Epithelial cell of esophagus (primary cell): ENCODE results near the gene ABHD15.

ENCODE experiments used
- DNase-seq: peaks from one replicate; pipeline ENCODE4 v3.0.0; 2010; ENCODE audit warnings: low read depth
- H3K4me3 ChIP-seq: 2 replicates; pipeline ENCODE4 v1.5.1; 2011; ENCODE audit warnings: mild to moderate bottlenecking, low read length, control low read depth
- TF ChIP-seq, protein P1 (sequence below): IDR thresholded peaks from 2 replicates; pipeline ENCODE4 v1.5.1; 2011; ENCODE audit warnings: low read depth, mild to moderate bottlenecking, low read length, control low read depth, inconsistent platforms; ENCODE audit not compliant: insufficient read depth; ENCODE audit errors: missing control alignments

ABHD15 gene

DNA sequence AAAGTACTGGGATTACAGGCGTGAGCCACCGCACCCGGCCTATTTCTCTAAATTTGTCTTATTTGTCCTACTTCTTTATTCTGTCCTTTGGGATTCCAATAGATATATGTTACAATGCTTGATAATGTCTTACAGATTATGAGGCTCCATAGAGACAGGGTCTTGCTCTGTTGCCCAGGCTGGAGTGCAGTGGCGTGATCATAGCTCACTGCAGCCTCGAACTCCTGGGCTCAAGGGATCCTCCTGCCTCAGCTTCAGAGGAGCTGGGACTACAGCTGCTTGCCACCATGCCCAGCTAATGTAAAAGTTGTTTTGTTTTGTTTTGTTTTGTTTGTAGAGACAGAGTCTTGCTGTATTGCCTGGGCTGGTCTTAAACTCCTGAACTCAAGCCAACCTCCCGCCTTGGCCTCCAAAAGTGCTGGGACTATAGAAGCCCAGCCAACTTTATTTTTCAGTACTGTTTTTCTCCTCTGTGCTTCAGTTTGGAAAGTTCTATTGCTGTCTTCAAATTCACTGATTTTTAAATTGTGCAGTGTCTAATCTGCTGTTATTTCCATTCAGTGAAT is 36.4 kb upstream of the ABHD15 start:
- H3K4me3 ChIP-seq, result no peak overlapping the region
- no peak for DNase-seq
- TF ChIP-seq, protein P1, sequence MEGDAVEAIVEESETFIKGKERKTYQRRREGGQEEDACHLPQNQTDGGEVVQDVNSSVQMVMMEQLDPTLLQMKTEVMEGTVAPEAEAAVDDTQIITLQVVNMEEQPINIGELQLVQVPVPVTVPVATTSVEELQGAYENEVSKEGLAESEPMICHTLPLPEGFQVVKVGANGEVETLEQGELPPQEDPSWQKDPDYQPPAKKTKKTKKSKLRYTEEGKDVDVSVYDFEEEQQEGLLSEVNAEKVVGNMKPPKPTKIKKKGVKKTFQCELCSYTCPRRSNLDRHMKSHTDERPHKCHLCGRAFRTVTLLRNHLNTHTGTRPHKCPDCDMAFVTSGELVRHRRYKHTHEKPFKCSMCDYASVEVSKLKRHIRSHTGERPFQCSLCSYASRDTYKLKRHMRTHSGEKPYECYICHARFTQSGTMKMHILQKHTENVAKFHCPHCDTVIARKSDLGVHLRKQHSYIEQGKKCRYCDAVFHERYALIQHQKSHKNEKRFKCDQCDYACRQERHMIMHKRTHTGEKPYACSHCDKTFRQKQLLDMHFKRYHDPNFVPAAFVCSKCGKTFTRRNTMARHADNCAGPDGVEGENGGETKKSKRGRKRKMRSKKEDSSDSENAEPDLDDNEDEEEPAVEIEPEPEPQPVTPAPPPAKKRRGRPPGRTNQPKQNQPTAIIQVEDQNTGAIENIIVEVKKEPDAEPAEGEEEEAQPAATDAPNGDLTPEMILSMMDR, result no peak

DNA sequence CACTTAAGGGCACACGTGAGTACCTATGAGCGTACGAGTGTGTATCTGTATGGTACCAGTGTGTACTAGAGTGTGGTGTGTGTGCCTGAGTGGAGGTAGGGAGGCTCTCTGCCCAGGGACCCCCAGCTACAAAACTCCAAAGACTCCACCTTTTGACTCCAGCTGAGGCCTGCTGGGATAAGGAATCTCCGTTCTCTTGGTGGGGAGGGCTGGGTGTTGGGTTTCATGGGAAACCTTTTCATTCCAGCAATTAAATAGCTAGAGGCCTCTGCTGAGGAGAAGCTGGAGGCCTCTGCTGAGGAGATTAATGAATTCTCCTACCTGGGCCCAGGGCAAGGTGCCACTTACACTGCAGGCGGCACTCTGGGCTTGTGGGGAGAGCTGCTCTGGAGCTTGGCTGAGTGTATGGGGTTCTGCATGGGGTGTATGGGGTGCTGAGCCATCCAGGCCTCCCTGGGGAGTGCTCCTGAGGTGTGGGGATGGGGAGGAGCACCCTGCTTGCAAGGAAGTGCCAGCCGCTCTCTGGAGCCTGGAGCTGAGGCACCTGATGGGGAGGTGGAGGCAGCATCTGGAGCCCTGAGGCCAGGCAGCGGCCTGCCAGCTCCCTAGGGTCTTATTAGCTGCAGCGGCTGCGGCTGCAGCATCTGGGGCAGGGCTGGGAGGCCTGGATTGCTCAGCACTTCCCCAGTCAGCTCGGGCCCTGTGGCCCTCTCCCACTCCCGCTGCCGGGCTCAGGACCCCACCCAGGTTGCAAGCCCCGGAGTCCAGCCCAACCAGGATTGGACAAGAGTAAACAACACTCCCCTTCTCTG is 30.7 kb upstream of the ABHD15 start:
- DNase-seq, result no peak
- no peak overlapping the region for H3K4me3 ChIP-seq
- TF ChIP-seq, protein P1, result no peak

DNA sequence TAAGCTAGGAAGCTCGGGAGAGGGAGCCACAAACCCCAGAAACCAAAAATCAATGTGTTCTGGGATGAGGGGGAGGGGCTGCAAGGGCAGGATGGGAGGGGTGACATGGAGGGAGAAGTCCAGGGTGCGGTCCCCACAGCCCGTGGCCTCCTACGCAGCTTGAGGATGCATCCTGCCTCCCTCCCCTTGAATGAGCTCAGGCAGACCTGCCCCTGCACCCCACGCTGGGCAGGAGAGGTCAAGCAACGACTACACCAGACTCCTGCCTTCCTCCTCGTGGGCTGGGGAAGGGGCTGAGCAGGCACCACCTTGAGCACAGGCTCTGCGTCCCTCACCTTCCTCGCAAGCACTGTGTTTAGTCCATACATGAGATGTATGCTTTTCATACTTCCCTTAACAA is 30.0 kb upstream of the ABHD15 start:
- H3K4me3 ChIP-seq, result no peak overlapping the region
- DNase-seq, result no peak
- TF ChIP-seq, protein P1, result no peak

DNA sequence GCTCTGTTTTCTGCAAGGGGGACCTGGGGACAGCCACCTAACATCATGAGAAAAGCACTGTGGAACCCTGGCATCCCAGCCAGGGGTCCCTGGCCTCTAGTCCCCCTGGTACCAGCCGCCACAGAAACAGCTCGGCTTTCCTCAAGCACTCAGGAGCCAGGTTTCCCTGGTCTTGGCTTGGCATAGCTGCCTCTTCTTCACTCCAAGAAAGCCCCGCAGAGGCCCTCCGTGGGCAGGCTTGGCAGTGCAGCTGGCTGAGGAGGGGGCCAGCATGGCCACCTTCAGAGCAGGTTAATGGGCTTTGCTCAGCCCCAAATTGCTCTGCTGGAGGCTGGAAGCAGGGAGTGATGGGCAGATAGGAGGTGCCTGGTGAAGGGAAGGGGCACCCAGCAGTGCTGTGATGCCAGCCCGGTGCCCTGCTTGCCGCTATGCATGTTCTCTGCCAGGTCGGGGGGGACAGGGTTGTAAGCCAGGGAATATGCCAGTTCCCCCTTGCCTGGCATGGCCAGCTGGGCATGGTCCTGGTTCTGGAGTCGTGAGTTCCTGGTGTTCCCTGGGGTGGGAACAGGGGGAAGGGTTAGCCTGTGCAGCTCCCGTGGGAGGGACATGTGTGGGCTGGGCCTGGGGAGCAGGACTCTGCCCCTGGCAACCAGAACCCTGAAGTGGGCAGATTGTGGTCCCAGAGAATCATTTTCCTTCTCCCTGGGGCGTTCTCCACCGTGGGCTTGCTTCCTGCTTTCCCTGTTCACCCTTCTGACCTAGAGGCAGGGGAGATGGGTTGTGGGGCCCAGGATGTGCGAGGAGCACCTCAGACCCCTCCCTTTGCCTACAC is 29.3 kb upstream of the ABHD15 start:
- TF ChIP-seq, protein P1, result no peak
- H3K4me3 ChIP-seq, result no peak overlapping the region
- DNase-seq, result no peak

DNA sequence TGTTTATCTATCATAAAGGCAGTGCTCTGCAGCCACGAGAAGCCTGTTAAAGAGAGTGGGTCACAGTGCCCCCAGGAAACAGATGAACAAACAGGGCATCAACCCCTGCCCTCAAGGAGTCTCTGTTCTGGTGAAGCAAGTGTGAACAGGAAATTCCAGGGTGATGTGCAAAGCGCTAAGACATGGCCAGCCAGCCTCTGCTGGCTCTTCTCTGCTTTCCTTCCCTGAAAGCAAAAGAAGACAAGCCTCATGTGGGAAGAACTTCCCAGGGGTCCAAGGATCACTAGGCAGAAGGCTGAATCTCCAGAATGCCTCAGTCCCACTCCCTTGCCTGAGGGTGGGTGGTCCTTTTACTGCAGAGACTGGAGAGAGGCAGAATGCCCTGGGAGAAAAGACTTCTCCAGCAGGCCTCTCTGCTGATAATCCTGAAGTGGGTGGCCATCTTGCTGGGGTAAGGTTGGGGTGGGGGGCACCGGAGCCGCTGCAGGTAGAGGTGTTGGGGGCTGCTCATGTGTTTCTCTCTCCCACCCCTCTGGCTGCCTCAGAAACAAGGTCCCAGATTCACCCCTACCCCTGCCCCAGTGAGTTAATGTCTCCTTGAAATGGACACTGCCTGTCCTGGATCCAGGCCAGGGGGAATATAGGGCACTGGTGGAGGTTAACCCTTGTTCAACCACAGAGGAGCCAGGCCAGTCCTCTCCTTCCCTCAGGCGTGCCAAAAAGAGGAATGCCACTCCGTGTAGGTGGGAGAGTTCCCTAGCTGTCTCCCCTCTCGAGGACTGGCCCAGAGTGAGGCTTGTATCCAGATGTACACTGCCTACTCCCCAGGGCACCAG is 28.5 kb upstream of the ABHD15 start:
- H3K4me3 ChIP-seq, result no peak overlapping the region
- DNase-seq, result no peak
- TF ChIP-seq, protein P1, result no peak

DNA sequence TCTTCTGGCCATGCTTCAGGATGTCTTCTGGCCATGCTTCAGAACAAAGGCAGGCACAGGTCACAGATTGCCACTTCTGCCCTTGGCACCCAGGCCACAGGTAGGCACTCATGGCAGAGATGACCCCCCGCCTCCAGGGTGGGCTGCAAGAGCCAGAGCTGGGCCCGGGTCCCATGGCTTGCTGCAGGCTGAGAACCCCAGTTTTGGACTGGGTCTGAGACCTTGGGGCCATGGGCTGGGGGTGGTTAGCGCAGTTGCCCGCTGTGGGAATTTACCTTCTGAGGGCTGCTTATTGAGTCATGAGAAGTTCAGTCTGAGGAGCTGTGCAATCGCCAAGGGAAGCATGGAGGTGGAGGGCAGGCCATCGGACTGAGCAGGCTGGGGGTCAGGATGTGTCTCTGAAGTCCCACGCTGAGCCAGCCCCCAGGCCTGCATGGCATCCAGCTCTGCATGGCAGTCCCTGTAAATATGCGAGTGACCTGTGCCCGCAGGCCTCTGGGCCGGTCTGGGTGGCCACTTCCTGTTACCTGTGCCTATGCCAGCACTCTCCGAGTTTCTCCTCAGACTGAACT is 27.8 kb upstream of the ABHD15 start:
- TF ChIP-seq, protein P1, result no peak
- DNase-seq, result no peak
- no peak overlapping the region for H3K4me3 ChIP-seq
